IPS-15b (cell line): ENCODE data around the gene TMEM184B.

Source experiments
- H3K27me3 ChIP-seq: one replicate; pipeline ENCODE4 v1.6.1; 2013; ENCODE audit warnings: low read length; ENCODE audit not compliant: control insufficient read depth, insufficient read depth
- H3K36me3 ChIP-seq: one replicate; pipeline ENCODE4 v1.6.1; 2013; ENCODE audit warnings: low read length; ENCODE audit not compliant: control insufficient read depth, insufficient read depth
- H3K4me1 ChIP-seq: one replicate; pipeline ENCODE4 v1.6.1; 2013; ENCODE audit warnings: mild to moderate bottlenecking, low read length; ENCODE audit not compliant: control insufficient read depth, insufficient read depth
- H3K4me3 ChIP-seq: one replicate; pipeline ENCODE4 v1.5.1; 2013; ENCODE audit warnings: low read depth, low read length
- H3K9ac ChIP-seq: one replicate; pipeline ENCODE4 v1.6.1; 2013; ENCODE audit warnings: low read depth, mild to moderate bottlenecking, low read length
- H3K9me3 ChIP-seq: one replicate; pipeline ENCODE4 v1.6.1; 2013; ENCODE audit warnings: mild to moderate bottlenecking, low read length; ENCODE audit not compliant: control insufficient read depth, insufficient read depth

TMEM184B gene

GRCh38 chr22:38213990-38214301 is 58.9 kb downstream of the TMEM184B start:
- Histone ChIP-seq H3K4me1 (peaks cover 6% of the 10 kb centered on the region), H3K27me3 (peaks cover 15% of the 10 kb centered on the region), H3K9ac (no peak overlapping the region), H3K4me3 (peak overlapping the region; percentile 58), H3K9me3 (no peaks in the 10 kb centered on the region), H3K36me3 (no peaks in the 10 kb centered on the region)

GRCh38 chr22:38213319-38213989 is 59.4 kb downstream of the TMEM184B start:
- H3K9me3 ChIP-seq, result no peaks in the 10 kb centered on the region
- peak overlapping the region; percentile 58 for H3K4me3 ChIP-seq
- peaks cover 4% of the 10 kb centered on the region for H3K4me1 ChIP-seq
- no peak overlapping the region for H3K9ac ChIP-seq
- no peaks in the 10 kb centered on the region for H3K36me3 ChIP-seq
- peaks cover 15% of the 10 kb centered on the region for H3K27me3 ChIP-seq

- no peaks in the 10 kb centered on the region for H3K36me3 ChIP-seq
- no peak overlapping the region for H3K4me3 ChIP-seq
- no peak overlapping the region for H3K9ac ChIP-seq
- H3K4me1 ChIP-seq, result peaks cover 4% of the 10 kb centered on the region
- H3K27me3 ChIP-seq, result peaks cover 15% of the 10 kb centered on the region
- H3K9me3 ChIP-seq, result no peaks in the 10 kb centered on the region
These were observed 60.4 kb downstream of the TMEM184B start for GRCh38 chr22:38212442-38212841.

- H3K4me1 ChIP-seq, result peaks cover 4% of the 10 kb centered on the region
- no peaks in the 10 kb centered on the region for H3K9me3 ChIP-seq
- H3K9ac ChIP-seq, result no peak overlapping the region
- peaks cover 15% of the 10 kb centered on the region for H3K27me3 ChIP-seq
- no peak overlapping the region for H3K4me3 ChIP-seq
- H3K36me3 ChIP-seq, result no peaks in the 10 kb centered on the region
These were observed 61.3 kb downstream of the TMEM184B start for GRCh38 chr22:38211556-38211955.

GRCh38 chr22:38208551-38208968 is 64.2 kb downstream of the TMEM184B start:
- Histone ChIP-seq H3K9me3 (no peaks in the 10 kb centered on the region), H3K4me1 (peaks cover 2% of the 10 kb centered on the region), H3K27me3 (peaks cover 11% of the 10 kb centered on the region), H3K36me3 (no peaks in the 10 kb centered on the region), H3K9ac (no peak overlapping the region), H3K4me3 (no peak overlapping the region)

- H3K36me3 ChIP-seq, result no peaks in the 10 kb centered on the region
- H3K4me3 ChIP-seq, result no peak overlapping the region
- H3K4me1 ChIP-seq, result peaks cover 3% of the 10 kb centered on the region
- no peak overlapping the region for H3K9ac ChIP-seq
- peaks cover 11% of the 10 kb centered on the region for H3K27me3 ChIP-seq
- no peaks in the 10 kb centered on the region for H3K9me3 ChIP-seq
These were observed 64.8 kb downstream of the TMEM184B start for GRCh38 chr22:38207898-38208432.

- no peak overlapping the region for H3K4me3 ChIP-seq
- peaks cover 4% of the 10 kb centered on the region for H3K4me1 ChIP-seq
- H3K36me3 ChIP-seq, result no peaks in the 10 kb centered on the region
- peaks cover 21% of the 10 kb centered on the region for H3K27me3 ChIP-seq
- no peak overlapping the region for H3K9ac ChIP-seq
- no peaks in the 10 kb centered on the region for H3K9me3 ChIP-seq
These were observed 67.3 kb downstream of the TMEM184B start for GRCh38 chr22:38205261-38206128.

GRCh38 chr22:38204784-38205183 is 68.0 kb downstream of the TMEM184B start:
- H3K36me3 ChIP-seq, result no peaks in the 10 kb centered on the region
- H3K9me3 ChIP-seq, result no peaks in the 10 kb centered on the region
- H3K9ac ChIP-seq, result no peak overlapping the region
- peaks cover 24% of the 10 kb centered on the region for H3K27me3 ChIP-seq
- peaks cover 4% of the 10 kb centered on the region for H3K4me1 ChIP-seq
- no peak overlapping the region for H3K4me3 ChIP-seq

- H3K9ac ChIP-seq, result no peak overlapping the region
- H3K9me3 ChIP-seq, result no peaks in the 10 kb centered on the region
- H3K4me3 ChIP-seq, result peak overlapping the region; percentile 81
- no peaks in the 10 kb centered on the region for H3K36me3 ChIP-seq
- peaks cover 4% of the 10 kb centered on the region for H3K4me1 ChIP-seq
- H3K27me3 ChIP-seq, result peaks cover 24% of the 10 kb centered on the region
These were observed 68.8 kb downstream of the TMEM184B start for GRCh38 chr22:38203855-38204514.

GRCh38 chr22:38203090-38203810 is 69.6 kb downstream of the TMEM184B start:
- H3K9ac ChIP-seq, result peak overlapping the region; percentile 3
- H3K4me1 ChIP-seq, result peaks cover 4% of the 10 kb centered on the region
- H3K27me3 ChIP-seq, result peaks cover 28% of the 10 kb centered on the region
- peak overlapping the region; percentile 81 for H3K4me3 ChIP-seq
- H3K9me3 ChIP-seq, result no peaks in the 10 kb centered on the region
- no peaks in the 10 kb centered on the region for H3K36me3 ChIP-seq

GRCh38 chr22:38202437-38203089 is 70.2 kb downstream of the TMEM184B start:
- H3K27me3 ChIP-seq, result peaks cover 28% of the 10 kb centered on the region
- H3K36me3 ChIP-seq, result no peaks in the 10 kb centered on the region
- no peaks in the 10 kb centered on the region for H3K9me3 ChIP-seq
- peaks cover 4% of the 10 kb centered on the region for H3K4me1 ChIP-seq
- H3K4me3 ChIP-seq, result peak overlapping the region; percentile 81
- H3K9ac ChIP-seq, result peak overlapping the region; percentile 3
